GM18858 (cell line): ENCODE results near the gene ZNF564.
"Not testable (repeated sequence)": the region's sequence is repeated elsewhere in the genome, so short reads cannot be mapped to it uniquely, and the experiment has no call there.

Experiments
- ATAC-seq: cut with Tn5 transposase; IDR thresholded peaks from one replicate; pipeline ENCODE4 v1.9.1; 2021; ENCODE audit not compliant: unreplicated experiment

Gene ZNF564

GRCh38 chr19:12497032-12497431, 54.2 kb downstream of the ZNF564 start:
- ATAC-seq, result no peak

GRCh38 chr19:12496480-12496879, 54.8 kb downstream of the ZNF564 start:
- no peak for ATAC-seq

- no peak for ATAC-seq
Measured at GRCh38 chr19:12495002-12495802, 56.1 kb downstream of the ZNF564 start.

GRCh38 chr19:12494260-12494860, 56.9 kb downstream of the ZNF564 start:
- ATAC-seq, result no peak

- not testable (repeated sequence) for ATAC-seq
Measured at GRCh38 chr19:12486265-12486783, 65.0 kb downstream of the ZNF564 start.

GRCh38 chr19:12485571-12485970, 65.7 kb downstream of the ZNF564 start:
- ATAC-seq, result no peak

GRCh38 chr19:12485052-12485416, 66.2 kb downstream of the ZNF564 start:
- ATAC-seq, result no peak

GRCh38 chr19:12484371-12485051, 66.8 kb downstream of the ZNF564 start, which contains the start of gene ZNF709:
ZNF709 (minus strand) TSS chr19:12484816; CDS start chr19:12484657, 159 bp downstream.
- peak; percentile 65 for ATAC-seq

- ATAC-seq, result no peak
Measured at GRCh38 chr19:12484011-12484370, 67.3 kb downstream of the ZNF564 start.

- no peak for ATAC-seq
Measured at GRCh38 chr19:12482509-12482886, 68.8 kb downstream of the ZNF564 start.

GRCh38 chr19:12481781-12482508, 69.3 kb downstream of the ZNF564 start:
- ATAC-seq, result no peak

- no peak for ATAC-seq
Measured at GRCh38 chr19:12478234-12478941, 72.9 kb downstream of the ZNF564 start.
